SK-N-SH (cell line): ENCODE measurements around the gene ADCY1. TPM values are rescaled to one million over a fixed set of nuclear protein-coding genes. Genes with fewer than 3 reads are reported as not detected.

Source experiments
- CTCF ChIA-PET: fragments of 300-600, 350-600 bp; formaldehyde crosslinking; extraction: SDS; loops from one replicate; lab custom pipeline; 2021; lab: Yijun Ruan, JAX
- POLR2A ChIA-PET: fragments of 350-600 bp; sonication (Branson Sonifier 250); formaldehyde crosslinking; extraction: SDS; loops from one replicate; lab custom pipeline; 2020; ENCODE audit warnings: antibody characterized with exemption, inconsistent platforms; lab: Yijun Ruan, JAX
- DNase-seq: peaks from one replicate; pipeline ENCODE4 v3.0.0; 2012
- H2AFZ ChIP-seq: fragments of 200-600 bp; sonication (generic); 2 replicates; pipeline ENCODE4 v1.8.1; 2016; ENCODE audit warnings: antibody characterized with exemption, mild to moderate bottlenecking, low read depth
- H3F3A ChIP-seq: fragments of 200-600 bp; sonication (generic); replicated peaks from 2 replicates; pipeline ENCODE3; 2016; ENCODE audit warnings: antibody characterized with exemption, mild to moderate bottlenecking; ENCODE audit not compliant: insufficient read depth
- H3K27ac ChIP-seq, 2 experiments: fragments of 200-500 bp in 1 of 2; fragments of 200-600 bp in 1 of 2; sonication (Bioruptor generic) in 1 of 2; sonication (generic), shearing (Covaris generic) in 1 of 2; 2 replicates each; pipeline versions ENCODE4 v1.5.1 to v1.6.1; 2014 to 2016; ENCODE audit warnings: low read depth in 2 of 2, inconsistent platforms in 1 of 2, low read length in 1 of 2, mild to moderate bottlenecking in 1 of 2, mixed read lengths in 1 of 2
- H3K27me3 ChIP-seq: fragments of 200-600 bp; sonication (generic), shearing (Covaris generic); 2 replicates; pipeline ENCODE4 v1.6.1; 2016; ENCODE audit warnings: mixed run types; ENCODE audit not compliant: insufficient read depth
- H3K36me3 ChIP-seq, 2 experiments: fragments of 200-500 bp in 1 of 2; fragments of 200-600 bp in 1 of 2; sonication (Bioruptor generic) in 1 of 2; sonication (generic) in 1 of 2; replicated peaks in 1 of 2; 2 replicates each; pipeline versions ENCODE3 to v1.5.1; 2014 to 2016; ENCODE audit warnings: low read length in 1 of 2, mild to moderate bottlenecking in 1 of 2; ENCODE audit not compliant: insufficient read depth in 2 of 2, control insufficient read depth in 1 of 2
- H3K4me1 ChIP-seq, 2 experiments: fragments of 200-500 bp in 1 of 2; fragments of 200-600 bp in 1 of 2; sonication (Bioruptor generic) in 1 of 2; sonication (generic), shearing (Covaris generic) in 1 of 2; 2 replicates each; pipeline versions ENCODE4 v1.5.1 to v1.6.1; 2014 to 2016; ENCODE audit warnings: low read depth in 1 of 2, low read length in 1 of 2, mixed run types in 1 of 2; ENCODE audit not compliant: insufficient read depth in 2 of 2, control insufficient read depth in 1 of 2
- H3K4me2 ChIP-seq: fragments of 200-600 bp; sonication (generic), shearing (Covaris generic); 2 replicates; pipeline ENCODE4 v1.6.1; 2017; ENCODE audit warnings: mixed run types
- H3K4me3 ChIP-seq, 2 experiments: fragments of 200-500 bp in 1 of 2; fragments of 200-600 bp in 1 of 2; sonication (Bioruptor generic) in 1 of 2; sonication (generic), shearing (Covaris generic) in 1 of 2; 2 replicates each; pipeline versions ENCODE4 v1.5.1 to v1.8.1; 2014 to 2016; ENCODE audit warnings: low read depth in 2 of 2, inconsistent platforms in 1 of 2, low read length in 1 of 2, mild to moderate bottlenecking in 1 of 2, mixed read lengths in 1 of 2, moderate library complexity in 1 of 2
- H3K79me2 ChIP-seq: fragments of 200-600 bp; sonication (generic); 2 replicates; pipeline ENCODE4 v1.8.1; 2017; ENCODE audit warnings: mild to moderate bottlenecking; ENCODE audit not compliant: insufficient read depth
- H3K9ac ChIP-seq: fragments of 200-600 bp; sonication (generic); 2 replicates; pipeline ENCODE4 v1.6.1; 2017; ENCODE audit warnings: mixed run types
- H3K9me2 ChIP-seq: fragments of 200-600 bp; sonication (generic); 2 replicates; pipeline ENCODE4 v1.6.1; 2017; ENCODE audit warnings: mixed run types
- H3K9me3 ChIP-seq: fragments of 200-600 bp; sonication (generic); 2 replicates; pipeline ENCODE4 v1.6.1; 2017; ENCODE audit warnings: mixed run types, mild to moderate bottlenecking, moderate library complexity
- H4K20me1 ChIP-seq: fragments of 200-600 bp; sonication (generic); 2 replicates; pipeline ENCODE4 v1.6.1; 2017; ENCODE audit warnings: mild to moderate bottlenecking, mixed run types; ENCODE audit not compliant: insufficient read depth
- CHD2 ChIP-seq: fragments of 150-350 bp; IDR thresholded peaks from 2 replicates; pipeline ENCODE4 v1.6.1; 2018; ENCODE audit warnings: low read length; ENCODE audit not compliant: partially characterized antibody
- CTCF ChIP-seq: fragments of 200-600 bp; sonication (generic); IDR thresholded peaks from 2 replicates; pipeline ENCODE4 v1.6.1; 2017; ENCODE audit warnings: antibody characterized with exemption, mild to moderate bottlenecking, moderate library complexity
- ELF1 ChIP-seq: IDR thresholded peaks from 2 replicates; pipeline ENCODE4 v1.4.0; 2012
- FOSL2 ChIP-seq: IDR thresholded peaks from 2 replicates; pipeline ENCODE4 v1.4.0; 2012; ENCODE audit warnings: low read depth, mild to moderate bottlenecking, moderate library complexity, borderline replicate concordance
- FOXJ3 ChIP-seq: sonication (generic); formaldehyde crosslinking; IDR thresholded peaks from 2 replicates; pipeline ENCODE4 v1.5.1; 2020; ENCODE audit warnings: mild to moderate bottlenecking, missing genetic modification reagents
- FOXM1 ChIP-seq: IDR thresholded peaks from 2 replicates; pipeline ENCODE4 v1.4.0; 2012; ENCODE audit warnings: low read depth, mild to moderate bottlenecking
- GATA2 ChIP-seq: sonication (generic); formaldehyde crosslinking; IDR thresholded peaks from 2 replicates; pipeline ENCODE4 v1.5.0; 2020; ENCODE audit warnings: mild to moderate bottlenecking, missing genetic modification reagents
- MAX ChIP-seq: IDR thresholded peaks from 2 replicates; pipeline ENCODE4 v1.4.0; 2012; ENCODE audit warnings: low read depth
- MXI1 ChIP-seq: IDR thresholded peaks from 2 replicates; pipeline ENCODE4 v1.6.1; 2012; ENCODE audit warnings: mild to moderate bottlenecking, low read depth, low read length, improper control_type of control experiment
- NFIC ChIP-seq: IDR thresholded peaks from 2 replicates; pipeline ENCODE4 v1.4.0; 2012; ENCODE audit warnings: borderline replicate concordance
- POLR2AphosphoS5 ChIP-seq: IDR thresholded peaks from 2 replicates; pipeline ENCODE4 v1.6.1; 2012; ENCODE audit warnings: low read depth, low read length
- RCOR1 ChIP-seq: fragments of 150-350 bp; IDR thresholded peaks from 2 replicates; pipeline ENCODE4 v1.6.1; 2017; ENCODE audit warnings: antibody characterized with exemption, low read length
- REST ChIP-seq: IDR thresholded peaks from 2 replicates; pipeline ENCODE4 v1.6.1; 2012; ENCODE audit warnings: mild to moderate bottlenecking, low read depth, low read length, moderate library complexity
- RXRA ChIP-seq: IDR thresholded peaks from 2 replicates; pipeline ENCODE4 v1.4.0; 2012; ENCODE audit warnings: low read depth, mild to moderate bottlenecking, borderline replicate concordance
- TAF1 ChIP-seq: IDR thresholded peaks from 2 replicates; pipeline ENCODE4 v1.6.1; 2012; ENCODE audit warnings: low read depth, mild to moderate bottlenecking, low read length, moderate library complexity, borderline replicate concordance
- TCF12 ChIP-seq: IDR thresholded peaks from 2 replicates; pipeline ENCODE4 v1.4.0; 2012
- TEAD4 ChIP-seq: IDR thresholded peaks from 2 replicates; pipeline ENCODE4 v1.4.0; 2012; ENCODE audit warnings: mild to moderate bottlenecking, borderline replicate concordance; ENCODE audit not compliant: insufficient read depth
- USF1 ChIP-seq: IDR thresholded peaks from 2 replicates; pipeline ENCODE4 v1.4.0; 2012; ENCODE audit warnings: low read depth, borderline replicate concordance
- USF2 ChIP-seq: fragments of 150-350 bp; IDR thresholded peaks from 2 replicates; pipeline ENCODE4 v1.6.1; 2017; ENCODE audit warnings: antibody characterized with exemption, low read length, low read depth, borderline replicate concordance
- ZBTB33 ChIP-seq: IDR thresholded peaks from 2 replicates; pipeline ENCODE4 v1.4.0; 2012; ENCODE audit warnings: low read depth, borderline replicate concordance
- WGBS: methylation state at CpG from one replicate; pipeline ENCODE4 v1.1.6; 2017; ENCODE audit warnings: low lambda C conversion rate; 5-methylcytosine and 5-hydroxymethylcytosine counted together
- polyA plus RNA-seq, 3 experiments: library from polyadenylated mRNA; depleted of rRNA; stranded (reverse); fragments of >200 nt; gene quantifications; 2 replicates each; pipeline ENCODE4 v1.2.3, GENCODE V29; 2012

Gene ADCY1
- polyA plus RNA-seq, 1 of the 3 experiments (the other 2 are of a cell fraction) = 0.16 TPM

- no peak overlapping the region for H3K4me3 ChIP-seq
- H3K9me2 ChIP-seq = no peaks in the 10 kb centered on the region
- ChIA-PET CTCF (no interaction called here), POLR2A (no interaction called here)
- no peak overlapping the region for H3K27ac ChIP-seq
- TF ChIP-seq ZBTB33 = no peak
- no peak for TF ChIP-seq TAF1
- no peak for TF ChIP-seq FOXM1
- no peak for TF ChIP-seq FOSL2
- TF ChIP-seq TEAD4 = no peak
- TF ChIP-seq CHD2 = no peak
- TF ChIP-seq GATA2 (CRISPR knock-in tag) = no peak
- TF ChIP-seq MAX = no peak
- TF ChIP-seq RXRA = no peak
- no peak for TF ChIP-seq RCOR1
- TF ChIP-seq REST = no peak
- TF ChIP-seq FOXJ3 = no peak
- no peak for TF ChIP-seq CTCF
- no peak for TF ChIP-seq TCF12
- TF ChIP-seq MXI1 = no peak
- no peak for TF ChIP-seq NFIC
- TF ChIP-seq POLR2AphosphoS5 = no peak
- TF ChIP-seq USF1 = no peak
- TF ChIP-seq ELF1 = no peak
- no peak for TF ChIP-seq USF2
- no peaks in the 10 kb centered on the region for H3K79me2 ChIP-seq
- H4K20me1 ChIP-seq = no peaks in the 10 kb centered on the region
- no peaks in the 10 kb centered on the region for H3K4me1 ChIP-seq
- H3K27me3 ChIP-seq = no peaks in the 10 kb centered on the region
- H3K9me3 ChIP-seq = no peaks in the 10 kb centered on the region
- no peaks in the 10 kb centered on the region for H3K36me3 ChIP-seq
- H3K4me2 ChIP-seq = no peak overlapping the region
- no peaks in the 10 kb centered on the region for H3F3A ChIP-seq
- no peak overlapping the region for H3K9ac ChIP-seq
- no peak overlapping the region for H2AFZ ChIP-seq
- DNase-seq = no peak
- 27% methylated on average over 3 of the region's 3 CpGs for WGBS
Measured at GRCh38 chr7:45636733-45637132, 62.6 kb downstream of the ADCY1 start.
